Lung (tissue), 12 donors: ENCODE measurements around the gene MSL2. TPM values are rescaled to one million over a fixed set of nuclear protein-coding genes. Genes with fewer than 3 reads are reported as not detected.

Experiments
- ATAC-seq: fragments of 200-7000 bp; cut with Tn5 transposase; one replicate; pipeline ENCODE4 v1.9.1; 2020; ENCODE audit warnings: moderate number of reproducible peaks; ENCODE audit not compliant: insufficient read depth, low FRiP score
- DNase-seq, 3 donors: peaks; one replicate each; pipeline ENCODE4 v3.0.0-alpha.2; 2013 to 2017
- H3K27ac ChIP-seq, 2 donors: one replicate each; pipeline ENCODE4 v1.5.1; 2013; ENCODE audit warnings: mild to moderate bottlenecking in 2 of 2, moderate library complexity in 2 of 2, control low read depth in 1 of 2, inconsistent platforms in 1 of 2, low read depth in 1 of 2, low read length in 1 of 2
- H3K27me3 ChIP-seq, 3 donors: one replicate each; pipeline ENCODE4 v1.5.1; 2013; ENCODE audit warnings: low read length in 2 of 3; ENCODE audit not compliant: control insufficient read depth in 3 of 3, insufficient read depth in 3 of 3
- H3K36me3 ChIP-seq, 4 donors: one replicate each; pipeline ENCODE4 v1.5.1; 2013; ENCODE audit warnings: low read length in 4 of 4, mild to moderate bottlenecking in 1 of 4, moderate library complexity in 1 of 4; ENCODE audit not compliant: control insufficient read depth in 4 of 4, insufficient read depth in 4 of 4
- H3K4me1 ChIP-seq, 5 donors: one replicate each; pipeline ENCODE4 v1.5.1; 2013; ENCODE audit warnings: low read length in 5 of 5, mild to moderate bottlenecking in 2 of 5, moderate library complexity in 1 of 5; ENCODE audit not compliant: control insufficient read depth in 5 of 5, insufficient read depth in 5 of 5
- H3K4me3 ChIP-seq: one replicate; pipeline ENCODE4 v1.5.1; 2013; ENCODE audit warnings: mild to moderate bottlenecking, control low read depth, moderate library complexity
- H3K9ac ChIP-seq, 2 donors: one replicate each; pipeline ENCODE4 v1.5.1; 2013; ENCODE audit warnings: low read length in 2 of 2, control low read depth in 1 of 2; ENCODE audit not compliant: insufficient read depth in 1 of 2
- H3K9me3 ChIP-seq, 4 donors: one replicate each; pipeline ENCODE4 v1.5.1; 2013; ENCODE audit warnings: low read length in 3 of 4, mild to moderate bottlenecking in 1 of 4, moderate library complexity in 1 of 4; ENCODE audit not compliant: control insufficient read depth in 4 of 4, insufficient read depth in 3 of 4
- CTCF ChIP-seq: IDR thresholded peaks from 2 replicates; pipeline ENCODE4 v1.5.1; 2012; ENCODE audit warnings: mild to moderate bottlenecking; ENCODE audit errors: control extremely low read depth, extremely low read depth
- WGBS, 2 donors: extraction: QIAGEN DNeasy Blood & Tissue Kit; methylation state at CpG; one replicate each; pipeline ENCODE4 v1.1.7; 2013; 5-methylcytosine and 5-hydroxymethylcytosine counted together
- polyA plus RNA-seq, 2 donors: library from polyadenylated mRNA; stranded (reverse); fragments of 200-250 nt; gene quantifications; one replicate each; pipeline ENCODE4 v1.2.1, GENCODE V29; 2013
- total RNA-seq, 2 donors: library from RNA; depleted of rRNA in 1 of 2; stranded (reverse); fragments of >200 nt in 1 of 2; gene quantifications; one replicate each; pipeline ENCODE4 v1.2.1, GENCODE V29; 2014 to 2021
- donor health status: control.
- donor health status: control.
- donor health status: Bipolar disorder and iron deficiency.
- donor health status: healthy.
- donor health status: DM: yes; HTN: yes; CAD: no.

Gene MSL2
- total and polyA plus RNA-seq, 4 donors = 5.4 to 44.0 (median 20.1) TPM

- TF ChIP-seq CTCF = no peak
- peaks cover 0 to 5% (median 0%) of the 10 kb centered on the region in 4 donors for H3K36me3 ChIP-seq
- H3K27ac ChIP-seq = no peak overlapping the region
- H3K4me3 ChIP-seq = no peak overlapping the region
- 65 to 67% methylated on average over 4 of the region's 4 CpGs for WGBS, 2 donors
- DNase-seq (no peak), ATAC-seq (no peak)
- no peaks in the 10 kb centered on the region for H3K9me3 ChIP-seq
- H3K4me1 ChIP-seq = peaks cover 5 to 14% (median 10%) of the 10 kb centered on the region in 5 donors
- H3K9ac ChIP-seq = no peak overlapping the region
- no peaks in the 10 kb centered on the region for H3K27me3 ChIP-seq
Observed at GRCh38 chr3:136186846-136187245, 9.3 kb downstream of the MSL2 start.

- WGBS, 2 donors = 40 to 42% methylated on average over 3 of the region's 3 CpGs
- no peaks in the 10 kb centered on the region for H3K9me3 ChIP-seq
- no peak overlapping the region for H3K4me3 ChIP-seq
- no peaks in the 10 kb centered on the region for H3K27me3 ChIP-seq
- H3K9ac ChIP-seq = no peak overlapping the region
- H3K4me1 ChIP-seq = peaks cover 1 to 11% (median 10%) of the 10 kb centered on the region in 5 donors
- H3K36me3 ChIP-seq = peaks cover 0 to under 1% (median 0%) of the 10 kb centered on the region in 4 donors
- no peak for TF ChIP-seq CTCF
- DNase-seq (no peak), ATAC-seq (peak; percentile 51)
- H3K27ac ChIP-seq = no peak overlapping the region
Observed at GRCh38 chr3:136186344-136186743, 9.8 kb downstream of the MSL2 start.

GRCh38 chr3:136184703-136185102, 11.4 kb downstream of the MSL2 start:
- no peaks in the 10 kb centered on the region for H3K27me3 ChIP-seq
- no peaks in the 10 kb centered on the region for H3K9me3 ChIP-seq
- H3K36me3 ChIP-seq = no peaks in the 10 kb centered on the region
- WGBS, 2 donors = 74 to 81% methylated on average over 2 of the region's 2 CpGs
- TF ChIP-seq CTCF = no peak
- peaks cover 0 to 12% (median 4%) of the 10 kb centered on the region in 5 donors for H3K4me1 ChIP-seq
- H3K9ac ChIP-seq = no peak overlapping the region
- no peak overlapping the region for H3K4me3 ChIP-seq
- no peak overlapping the region for H3K27ac ChIP-seq
- ATAC-seq (no peak), DNase-seq (no peak)

- no peak overlapping the region for H3K9ac ChIP-seq
- ATAC-seq (no peak), DNase-seq (no peak)
- H3K36me3 ChIP-seq = no peaks in the 10 kb centered on the region
- no peak for TF ChIP-seq CTCF
- H3K9me3 ChIP-seq = no peaks in the 10 kb centered on the region
- H3K27ac ChIP-seq = no peak overlapping the region
- no peaks in the 10 kb centered on the region for H3K27me3 ChIP-seq
- H3K4me3 ChIP-seq = no peak overlapping the region
- H3K4me1 ChIP-seq = peaks cover 0 to 11% (median 1%) of the 10 kb centered on the region in 5 donors
- 91 to 93% methylated on average over 8 of the region's 8 CpGs for WGBS, 2 donors
Observed at GRCh38 chr3:136181741-136182140, 14.4 kb downstream of the MSL2 start.
